ENCODE data around the gene NLGN1.

- TF ChIP-seq POLR2A (IDR thresholded peaks at IDR 0.05) = no peak
- no peak for TF ChIP-seq CTCF (IDR thresholded peaks at IDR 0.05)
- no peak for TF ChIP-seq EP300 (IDR thresholded peaks at IDR 0.05)
These were observed 507.8 kb downstream of the NLGN1 start for GRCh38 chr3:173905381-173905780.
